ENCODE measurements around the gene MEP1B.
"Not testable (repeated sequence)": the region's sequence is repeated elsewhere in the genome, so short reads cannot be mapped to it uniquely, and the experiment has no call there.

The MEP1B gene

DNA sequence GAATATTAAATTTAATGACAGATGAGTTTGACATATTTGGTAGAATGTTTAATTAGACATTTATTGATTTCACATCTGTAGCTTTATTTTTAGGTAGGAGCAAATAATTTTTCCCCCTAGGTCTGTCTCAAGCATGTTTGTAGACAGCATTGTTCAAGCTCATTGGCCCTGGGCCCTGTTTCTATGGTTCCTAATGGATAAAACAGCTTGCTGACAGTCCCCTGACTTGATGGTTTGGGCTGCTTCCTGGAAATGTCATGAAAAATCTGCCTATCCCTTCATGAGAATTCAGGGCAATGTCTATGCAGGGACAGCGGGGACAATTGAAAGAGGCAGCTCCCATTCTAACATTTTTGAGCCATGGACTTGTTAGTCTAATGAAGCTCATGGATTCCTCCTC is 14.6 kb upstream of the MEP1B start:
- Histone ChIP-seq H3K36me3 (ENCODE audit: insufficient read depth, low read length) (no peaks in the 10 kb centered on the region), H3K9ac (ENCODE audit: low read depth, low read length) (no peak overlapping the region), H3K4me3 (ENCODE audit: low read length) (no peak overlapping the region), H3K4me1 (ENCODE audit: control insufficient read depth, insufficient read depth, low read length) (no peaks in the 10 kb centered on the region), H3K9me3 (replicated peaks; ENCODE audit: low read length) (no peaks in the 10 kb centered on the region), H3K27me3 (ENCODE audit: control insufficient read depth, insufficient read depth, low read length) (no peaks in the 10 kb centered on the region), H3K4me2 (ENCODE audit: low read length) (no peak overlapping the region)

DNA sequence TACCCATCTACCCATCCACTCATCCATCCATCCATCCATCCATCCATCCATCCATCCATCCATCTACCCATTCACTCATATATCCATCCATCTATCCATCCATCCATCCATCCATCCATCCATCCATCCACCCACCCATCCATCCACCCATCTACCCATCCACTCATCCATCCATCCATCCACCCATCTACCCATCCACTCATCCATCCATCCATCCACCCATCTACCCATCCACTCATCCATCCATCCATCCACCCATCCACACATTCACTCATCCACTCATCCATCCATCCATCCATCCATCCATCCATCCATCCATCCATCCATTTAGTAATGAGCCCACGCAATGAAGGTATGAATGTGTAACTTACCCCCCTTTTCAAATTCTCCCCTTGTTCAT is 13.1 kb upstream of the MEP1B start:
- H3K36me3 ChIP-seq (ENCODE audit: insufficient read depth, low read length); H3K9ac ChIP-seq (ENCODE audit: low read depth, low read length); H3K4me2 ChIP-seq (ENCODE audit: low read length); H3K4me3 ChIP-seq (ENCODE audit: low read length); H3K9me3 ChIP-seq (replicated peaks; ENCODE audit: low read length); H3K27me3 ChIP-seq (ENCODE audit: control insufficient read depth, insufficient read depth, low read length); H3K4me1 ChIP-seq (ENCODE audit: control insufficient read depth, insufficient read depth, low read length): not testable (repeated sequence)

DNA sequence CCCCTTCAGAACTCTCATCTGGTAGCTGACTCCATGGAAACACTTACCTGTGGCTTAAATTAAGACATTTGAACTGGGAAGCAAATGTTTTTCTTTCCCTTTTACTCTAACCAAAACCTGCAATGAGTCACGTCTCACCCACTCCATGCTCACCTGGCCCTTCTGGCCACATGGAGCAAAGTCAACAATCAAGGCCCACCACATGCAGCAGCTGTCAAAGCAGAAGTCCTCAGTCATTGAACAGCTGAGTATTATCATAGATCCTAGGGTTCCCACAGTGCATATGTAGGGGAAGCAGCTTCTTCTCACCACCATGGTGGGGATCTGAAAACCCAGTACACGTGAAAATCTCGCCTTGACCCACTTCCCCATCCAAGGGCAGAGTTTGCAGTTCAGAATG is 12.3 kb upstream of the MEP1B start:
- H3K4me3 ChIP-seq (ENCODE audit: low read length), result no peak overlapping the region
- no peaks in the 10 kb centered on the region for H3K36me3 ChIP-seq (ENCODE audit: insufficient read depth, low read length)
- no peak overlapping the region for H3K9ac ChIP-seq (ENCODE audit: low read depth, low read length)
- no peaks in the 10 kb centered on the region for H3K9me3 ChIP-seq (replicated peaks; ENCODE audit: low read length)
- H3K4me2 ChIP-seq (ENCODE audit: low read length), result no peak overlapping the region
- H3K27me3 ChIP-seq (ENCODE audit: control insufficient read depth, insufficient read depth, low read length), result no peaks in the 10 kb centered on the region
- no peaks in the 10 kb centered on the region for H3K4me1 ChIP-seq (ENCODE audit: control insufficient read depth, insufficient read depth, low read length)

DNA sequence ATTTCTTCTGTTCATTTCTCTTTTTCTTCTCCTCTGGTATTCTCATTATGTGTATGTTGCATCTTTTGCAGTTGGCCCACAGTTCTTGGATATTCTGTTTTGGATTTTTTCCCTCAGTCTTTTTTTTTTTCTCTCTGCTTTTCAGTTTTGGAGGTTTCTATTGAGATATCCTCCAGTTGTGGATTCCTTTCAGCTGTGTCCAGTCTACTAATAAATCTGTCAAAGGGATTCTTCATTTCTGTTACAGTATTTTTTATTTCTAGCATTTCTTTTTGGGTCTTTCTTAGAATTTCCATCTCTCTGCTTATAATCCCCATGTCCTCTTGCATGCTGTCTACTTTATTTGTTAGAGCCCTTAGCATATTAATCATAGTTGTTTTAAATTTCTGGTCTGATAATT is 6.3 kb upstream of the MEP1B start:
- Histone ChIP-seq H3K9ac (ENCODE audit: low read depth, low read length) (no peak overlapping the region), H3K27me3 (ENCODE audit: control insufficient read depth, insufficient read depth, low read length) (no peaks in the 10 kb centered on the region), H3K4me1 (ENCODE audit: control insufficient read depth, insufficient read depth, low read length) (no peaks in the 10 kb centered on the region), H3K4me2 (ENCODE audit: low read length) (no peak overlapping the region), H3K4me3 (ENCODE audit: low read length) (no peak overlapping the region), H3K9me3 (replicated peaks; ENCODE audit: low read length) (no peaks in the 10 kb centered on the region), H3K36me3 (ENCODE audit: insufficient read depth, low read length) (no peaks in the 10 kb centered on the region)

DNA sequence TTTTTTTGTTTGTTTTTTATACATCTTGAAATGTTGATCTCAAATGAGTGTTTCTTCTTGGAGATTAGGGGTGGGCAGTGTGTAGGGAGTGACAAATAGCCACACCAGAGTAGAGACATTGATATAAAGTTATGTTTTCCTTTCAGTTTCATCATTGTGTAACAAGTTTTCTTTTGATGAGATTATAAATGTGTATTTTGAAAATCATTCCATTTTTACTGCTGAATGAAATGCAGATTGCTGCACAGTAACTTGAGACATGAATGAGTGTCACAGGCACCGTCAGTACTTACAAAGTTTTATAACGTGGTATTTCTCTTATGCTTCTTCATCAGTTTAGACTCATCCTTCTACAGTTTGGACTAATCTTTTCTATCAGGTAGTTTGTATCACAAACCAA is 370 bp downstream of the MEP1B start:
- Histone ChIP-seq H3K9me3 (replicated peaks; ENCODE audit: low read length) (no peaks in the 10 kb centered on the region), H3K27me3 (ENCODE audit: control insufficient read depth, insufficient read depth, low read length) (no peaks in the 10 kb centered on the region), H3K9ac (ENCODE audit: low read depth, low read length) (no peak overlapping the region), H3K4me1 (ENCODE audit: control insufficient read depth, insufficient read depth, low read length) (no peaks in the 10 kb centered on the region), H3K36me3 (ENCODE audit: insufficient read depth, low read length) (no peaks in the 10 kb centered on the region), H3K4me3 (ENCODE audit: low read length) (no peak overlapping the region), H3K4me2 (ENCODE audit: low read length) (no peak overlapping the region)

DNA sequence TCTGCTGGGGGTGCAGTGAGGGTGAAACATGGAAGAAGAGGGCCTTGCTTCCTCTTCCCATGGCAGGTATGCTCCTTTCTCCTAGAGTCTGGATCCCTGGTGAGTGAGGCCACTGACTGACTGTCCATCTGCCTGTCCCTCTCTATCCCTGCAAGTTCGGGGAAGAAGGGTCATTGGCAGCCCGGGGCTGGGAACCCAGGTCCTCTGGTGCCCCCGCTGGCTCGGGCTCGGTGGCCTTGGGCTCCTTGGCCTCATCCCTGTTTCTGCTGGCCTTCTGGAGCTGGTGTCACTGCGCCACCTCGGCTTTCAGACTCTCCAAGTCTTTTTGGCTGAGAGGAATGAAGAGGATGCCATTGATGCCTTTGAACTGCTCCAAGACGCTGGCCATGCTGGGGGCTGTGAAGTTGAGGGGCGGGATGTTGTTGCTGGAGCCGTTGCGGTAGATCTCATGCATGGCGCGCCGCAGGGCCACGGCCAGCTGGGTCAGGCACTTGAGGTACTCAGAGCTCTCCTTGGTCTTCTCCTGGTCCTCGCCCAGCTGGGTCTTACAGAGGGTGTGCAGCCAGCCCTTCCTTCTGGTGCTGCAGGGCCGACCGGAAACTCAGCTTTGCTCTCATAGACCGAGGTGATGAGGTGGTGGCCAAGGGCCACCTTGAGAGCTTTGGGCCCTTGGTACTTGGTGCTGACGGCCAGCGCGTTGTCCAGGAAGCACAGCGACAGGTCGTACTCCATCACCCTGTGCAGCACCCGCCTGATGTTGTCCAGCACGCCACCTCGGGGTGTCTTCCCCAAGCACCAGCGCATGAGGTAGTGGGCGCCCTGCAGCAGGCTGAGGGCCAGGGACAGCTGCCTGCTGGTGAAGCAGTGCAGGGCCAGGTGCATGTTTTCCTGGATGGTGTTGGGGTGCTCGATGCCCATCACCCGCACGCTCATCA is 6.3 kb downstream of the MEP1B start:
- H3K4me3 ChIP-seq (ENCODE audit: low read length), result no peak overlapping the region
- no peak overlapping the region for H3K4me2 ChIP-seq (ENCODE audit: low read length)
- no peaks in the 10 kb centered on the region for H3K27me3 ChIP-seq (ENCODE audit: control insufficient read depth, insufficient read depth, low read length)
- H3K9ac ChIP-seq (ENCODE audit: low read depth, low read length), result no peak overlapping the region
- no peaks in the 10 kb centered on the region for H3K9me3 ChIP-seq (replicated peaks; ENCODE audit: low read length)
- H3K36me3 ChIP-seq (ENCODE audit: insufficient read depth, low read length), result no peaks in the 10 kb centered on the region
- no peaks in the 10 kb centered on the region for H3K4me1 ChIP-seq (ENCODE audit: control insufficient read depth, insufficient read depth, low read length)

DNA sequence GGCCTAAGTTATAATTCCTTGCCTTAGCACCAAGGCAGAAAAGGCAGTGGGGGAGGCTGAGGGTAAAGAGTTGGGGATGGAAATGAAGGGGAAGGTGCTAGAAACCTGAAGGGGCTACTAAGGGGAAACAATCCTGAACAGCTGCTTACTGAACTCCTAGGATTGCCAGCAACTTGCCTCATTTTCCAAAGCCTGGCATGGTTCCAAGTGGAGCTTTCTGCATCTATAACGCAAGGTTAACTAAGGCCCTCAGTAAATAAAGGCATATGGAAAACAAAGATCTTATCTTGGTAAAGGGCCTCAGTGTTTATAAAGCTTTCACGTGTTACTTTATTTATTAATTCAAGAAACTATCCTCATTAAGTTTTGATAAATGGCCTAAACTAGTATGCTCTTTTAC is 10.9 kb downstream of the MEP1B start:
- H3K27me3 ChIP-seq (ENCODE audit: control insufficient read depth, insufficient read depth, low read length), result peaks cover 3% of the 10 kb centered on the region
- H3K4me3 ChIP-seq (ENCODE audit: low read length), result no peak overlapping the region
- H3K4me2 ChIP-seq (ENCODE audit: low read length), result no peak overlapping the region
- no peaks in the 10 kb centered on the region for H3K9me3 ChIP-seq (replicated peaks; ENCODE audit: low read length)
- H3K4me1 ChIP-seq (ENCODE audit: control insufficient read depth, insufficient read depth, low read length), result no peaks in the 10 kb centered on the region
- H3K9ac ChIP-seq (ENCODE audit: low read depth, low read length), result no peak overlapping the region
- H3K36me3 ChIP-seq (ENCODE audit: insufficient read depth, low read length), result no peaks in the 10 kb centered on the region

DNA sequence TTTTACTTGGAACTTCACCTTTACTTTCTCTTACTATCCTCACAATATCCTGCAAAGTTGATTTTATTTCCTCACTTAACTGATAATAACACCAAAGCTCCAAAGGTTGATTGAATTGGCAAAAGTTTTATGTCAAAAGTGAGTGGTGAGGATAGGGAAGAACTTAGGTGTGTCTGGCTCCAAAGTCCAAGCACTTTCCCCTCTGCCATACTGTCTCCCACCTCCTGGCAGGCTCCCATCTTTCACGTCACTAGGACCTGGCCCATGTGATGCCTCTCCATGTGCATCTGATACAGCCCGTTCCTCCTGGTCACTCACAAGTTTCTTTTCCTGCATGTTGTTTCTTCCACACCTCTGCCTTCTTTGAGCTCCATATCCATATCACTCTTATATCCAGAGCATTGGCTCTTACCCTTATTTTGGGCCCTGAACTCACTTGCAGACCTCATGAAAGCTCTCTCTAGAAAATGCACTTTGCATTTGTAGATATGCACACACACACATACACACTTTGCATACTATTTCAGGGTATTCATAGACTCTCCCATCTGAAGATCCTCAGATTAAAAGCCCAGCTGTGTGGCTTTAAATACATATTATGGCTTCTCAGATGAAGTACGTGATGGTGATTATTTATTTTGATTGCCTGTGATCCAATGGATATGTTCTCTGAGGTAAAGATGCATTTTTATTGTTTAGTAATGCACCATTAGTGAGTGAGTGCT is 12.3 kb downstream of the MEP1B start:
- H3K9ac ChIP-seq (ENCODE audit: low read depth, low read length), result no peak overlapping the region
- no peaks in the 10 kb centered on the region for H3K36me3 ChIP-seq (ENCODE audit: insufficient read depth, low read length)
- peaks cover 3% of the 10 kb centered on the region for H3K27me3 ChIP-seq (ENCODE audit: control insufficient read depth, insufficient read depth, low read length)
- H3K4me3 ChIP-seq (ENCODE audit: low read length), result no peak overlapping the region
- H3K4me2 ChIP-seq (ENCODE audit: low read length), result no peak overlapping the region
- no peaks in the 10 kb centered on the region for H3K4me1 ChIP-seq (ENCODE audit: control insufficient read depth, insufficient read depth, low read length)
- no peaks in the 10 kb centered on the region for H3K9me3 ChIP-seq (replicated peaks; ENCODE audit: low read length)

DNA sequence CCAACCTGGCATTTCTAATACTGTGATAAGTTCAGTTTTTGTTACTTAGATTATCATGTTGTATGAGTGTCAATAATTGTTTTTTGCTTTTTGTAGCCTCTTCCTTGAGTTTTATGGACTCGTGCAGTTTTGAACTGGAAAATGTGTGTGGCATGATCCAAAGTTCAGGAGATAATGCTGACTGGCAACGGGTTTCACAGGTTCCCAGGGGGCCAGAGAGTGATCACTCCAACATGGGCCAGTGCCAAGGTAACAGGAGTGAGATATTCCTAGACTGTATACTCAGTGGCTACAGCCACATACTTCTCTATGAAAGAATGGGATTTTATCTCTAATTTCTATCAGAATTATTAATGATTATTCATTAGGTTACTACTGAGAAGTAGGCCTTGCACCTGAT is 18.2 kb downstream of the MEP1B start:
- Histone ChIP-seq H3K4me2 (ENCODE audit: low read length) (no peak overlapping the region), H3K9me3 (replicated peaks; ENCODE audit: low read length) (no peaks in the 10 kb centered on the region), H3K27me3 (ENCODE audit: control insufficient read depth, insufficient read depth, low read length) (peaks cover 3% of the 10 kb centered on the region), H3K9ac (ENCODE audit: low read depth, low read length) (no peak overlapping the region), H3K4me3 (ENCODE audit: low read length) (no peak overlapping the region), H3K36me3 (ENCODE audit: insufficient read depth, low read length) (no peaks in the 10 kb centered on the region), H3K4me1 (ENCODE audit: control insufficient read depth, insufficient read depth, low read length) (no peaks in the 10 kb centered on the region)

DNA sequence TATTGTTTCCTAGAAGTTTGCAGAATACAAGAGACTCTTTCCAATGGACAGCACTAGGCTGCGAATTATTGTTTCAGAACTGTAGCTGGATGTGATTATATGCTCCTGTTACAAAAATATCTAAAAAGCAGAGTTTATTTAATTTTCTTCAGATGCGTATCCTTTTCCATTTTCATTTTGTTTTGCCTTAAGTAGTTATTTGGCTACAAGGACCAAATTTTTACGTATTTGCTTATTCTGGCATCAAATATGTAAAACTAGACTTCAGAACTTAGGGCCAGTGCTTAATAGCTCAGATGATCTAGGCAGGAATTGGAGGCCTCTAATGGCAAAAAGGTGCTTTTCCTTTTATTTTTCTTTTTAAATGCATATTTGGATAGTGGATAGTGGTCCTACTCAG is 18.7 kb downstream of the MEP1B start:
- no peak overlapping the region for H3K4me2 ChIP-seq (ENCODE audit: low read length)
- H3K36me3 ChIP-seq (ENCODE audit: insufficient read depth, low read length), result no peaks in the 10 kb centered on the region
- no peak overlapping the region for H3K4me3 ChIP-seq (ENCODE audit: low read length)
- no peaks in the 10 kb centered on the region for H3K9me3 ChIP-seq (replicated peaks; ENCODE audit: low read length)
- peaks cover 3% of the 10 kb centered on the region for H3K27me3 ChIP-seq (ENCODE audit: control insufficient read depth, insufficient read depth, low read length)
- H3K9ac ChIP-seq (ENCODE audit: low read depth, low read length), result no peak overlapping the region
- no peaks in the 10 kb centered on the region for H3K4me1 ChIP-seq (ENCODE audit: control insufficient read depth, insufficient read depth, low read length)

DNA sequence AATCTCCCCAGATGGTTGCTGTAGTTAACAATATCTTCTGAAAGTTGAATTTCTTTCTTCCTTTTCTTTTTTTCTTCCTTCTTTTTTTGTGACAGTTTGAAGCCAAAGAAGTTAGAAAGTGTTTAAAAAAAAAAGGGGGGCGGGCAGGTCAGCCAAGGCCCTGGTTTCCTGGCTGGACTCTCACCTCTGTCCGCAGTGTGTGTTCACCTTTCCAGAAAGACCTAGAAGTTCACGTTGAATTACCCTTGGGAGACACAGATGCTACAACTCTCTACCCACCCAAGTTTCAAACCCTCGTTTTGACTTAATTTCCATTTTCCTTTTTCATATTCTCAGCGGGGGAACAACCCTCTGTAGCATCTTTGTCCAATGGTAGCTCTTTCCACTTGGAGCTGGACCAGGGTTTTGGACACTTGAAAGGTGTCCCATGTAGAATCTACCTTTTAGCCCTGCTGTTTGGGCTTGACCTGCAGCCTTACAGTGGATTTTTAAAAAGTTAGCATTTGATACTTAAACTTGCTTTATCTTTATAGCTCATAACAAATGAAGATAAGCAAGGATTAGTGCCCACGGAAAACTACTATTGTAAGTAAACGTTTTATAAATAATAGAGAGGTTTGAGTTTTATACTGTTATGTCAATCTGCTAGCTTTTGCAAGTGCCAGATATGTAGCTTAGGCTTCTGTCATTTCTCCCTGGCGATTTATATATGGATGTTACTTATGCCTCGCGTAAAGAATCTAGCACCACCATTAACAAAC is 20.0 kb downstream of the MEP1B start:
- Histone ChIP-seq H3K9me3 (replicated peaks; ENCODE audit: low read length) (no peaks in the 10 kb centered on the region), H3K9ac (ENCODE audit: low read depth, low read length) (no peak overlapping the region), H3K4me2 (ENCODE audit: low read length) (no peak overlapping the region), H3K27me3 (ENCODE audit: control insufficient read depth, insufficient read depth, low read length) (peaks cover 3% of the 10 kb centered on the region), H3K4me3 (ENCODE audit: low read length) (no peak overlapping the region), H3K4me1 (ENCODE audit: control insufficient read depth, insufficient read depth, low read length) (no peaks in the 10 kb centered on the region), H3K36me3 (ENCODE audit: insufficient read depth, low read length) (no peaks in the 10 kb centered on the region)
